ENCODE data around the gene LGALS4.

- TF ChIP-seq CC2D1A (IDR thresholded peaks at IDR 0.05) (no peak), BRF2 (IDR thresholded peaks at IDR 0.05; ENCODE audit: borderline replicate concordance, insufficient read depth, insufficient read length) (no peak), NR2C2 (CRISPR knock-in tag; IDR thresholded peaks at IDR 0.05) (no peak), NR2C2 (tag; IDR thresholded peaks at IDR 0.05) (no peak), POLR2AphosphoS5 (IDR thresholded peaks at IDR 0.05; ENCODE audit: control insufficient read depth, insufficient read depth, low read depth, low read length) (peak; percentile 17; the same call in 1 of the 2 replicates), EP300 (IDR thresholded peaks at IDR 0.05; ENCODE audit: low read length) (no peak), ARID1B (IDR thresholded peaks at IDR 0.05) (no peak), RB1 (IDR thresholded peaks at IDR 0.05; ENCODE audit: low read depth) (no peak), PATZ1 (CRISPR knock-in tag; IDR thresholded peaks at IDR 0.05; ENCODE audit: borderline replicate concordance) (no peak), SIRT6 (IDR thresholded peaks at IDR 0.05; ENCODE audit: low read depth, low read length) (no peak), MAFF (IDR thresholded peaks at IDR 0.05; ENCODE audit: low read length) (no peak), IRF2 (CRISPR knock-in tag; IDR thresholded peaks at IDR 0.05) (no peak)
Observed at GRCh38 chr19:38841180-38841766, 28.5 kb upstream of the LGALS4 start.
